Dermis blood vessel endothelial cell (primary cell): Measurements from ENCODE around the gene BRD9. TPM values are rescaled to one million over a fixed set of nuclear protein-coding genes. Genes with fewer than 3 reads are reported as not detected.
"Not testable (repeated sequence)": the region's sequence is repeated elsewhere in the genome, so short reads cannot be mapped to it uniquely, and the experiment has no call there.

ENCODE experiments used
- DNase-seq: peaks from one replicate; pipeline ENCODE4 v3.0.0; 2010
- total RNA-seq: library from RNA; depleted of rRNA; stranded (reverse); fragments of >200 nt; gene quantifications from 2 replicates; pipeline ENCODE4 v1.2.3, GENCODE V29; 2014

BRD9 gene
- total RNA-seq, 1 donor from 2014 or later: 53.1 TPM

DNA sequence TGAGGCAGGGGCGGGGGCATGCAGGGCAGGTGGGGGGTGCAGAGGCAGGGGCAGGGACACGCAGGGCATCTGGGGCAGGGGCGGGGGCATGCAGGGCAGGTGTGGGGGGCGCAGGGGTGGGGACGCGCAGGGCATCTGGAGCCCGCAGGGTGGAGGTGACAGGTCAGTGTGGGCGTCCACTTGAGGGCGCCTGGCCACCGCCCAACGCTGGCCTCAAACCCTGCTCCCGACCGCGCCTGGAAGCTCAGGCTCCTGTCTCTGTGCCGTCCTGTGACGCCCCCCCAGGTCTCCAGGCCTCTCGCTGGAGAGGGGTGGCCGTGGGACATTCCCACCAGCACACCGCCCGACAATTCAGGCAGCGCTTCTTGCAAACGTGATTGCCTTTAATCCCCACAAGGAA, 48.7 kb downstream of the BRD9 start:
- DNase-seq: not testable (repeated sequence)

DNA sequence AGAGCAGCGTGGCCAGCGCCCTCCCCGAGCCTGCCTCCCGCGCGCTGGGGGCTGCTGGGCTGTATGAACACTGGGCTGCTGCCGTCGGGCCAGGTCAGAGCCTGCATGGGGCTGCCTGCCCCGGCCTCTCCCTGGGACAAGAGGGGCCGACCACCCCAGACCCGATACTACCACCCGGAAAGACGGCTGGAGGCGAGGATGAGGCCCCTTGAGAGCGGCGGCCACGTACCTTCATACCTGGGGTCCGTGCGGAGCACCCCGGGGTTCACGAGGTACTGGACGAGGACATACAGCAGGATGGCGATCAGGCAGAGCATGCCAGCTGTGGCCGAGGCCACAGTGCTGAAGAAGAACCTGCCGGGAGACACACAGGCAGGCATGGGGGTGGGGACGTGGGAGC, 49.2 kb downstream of the BRD9 start:
- DNase-seq: not testable (repeated sequence)

DNA sequence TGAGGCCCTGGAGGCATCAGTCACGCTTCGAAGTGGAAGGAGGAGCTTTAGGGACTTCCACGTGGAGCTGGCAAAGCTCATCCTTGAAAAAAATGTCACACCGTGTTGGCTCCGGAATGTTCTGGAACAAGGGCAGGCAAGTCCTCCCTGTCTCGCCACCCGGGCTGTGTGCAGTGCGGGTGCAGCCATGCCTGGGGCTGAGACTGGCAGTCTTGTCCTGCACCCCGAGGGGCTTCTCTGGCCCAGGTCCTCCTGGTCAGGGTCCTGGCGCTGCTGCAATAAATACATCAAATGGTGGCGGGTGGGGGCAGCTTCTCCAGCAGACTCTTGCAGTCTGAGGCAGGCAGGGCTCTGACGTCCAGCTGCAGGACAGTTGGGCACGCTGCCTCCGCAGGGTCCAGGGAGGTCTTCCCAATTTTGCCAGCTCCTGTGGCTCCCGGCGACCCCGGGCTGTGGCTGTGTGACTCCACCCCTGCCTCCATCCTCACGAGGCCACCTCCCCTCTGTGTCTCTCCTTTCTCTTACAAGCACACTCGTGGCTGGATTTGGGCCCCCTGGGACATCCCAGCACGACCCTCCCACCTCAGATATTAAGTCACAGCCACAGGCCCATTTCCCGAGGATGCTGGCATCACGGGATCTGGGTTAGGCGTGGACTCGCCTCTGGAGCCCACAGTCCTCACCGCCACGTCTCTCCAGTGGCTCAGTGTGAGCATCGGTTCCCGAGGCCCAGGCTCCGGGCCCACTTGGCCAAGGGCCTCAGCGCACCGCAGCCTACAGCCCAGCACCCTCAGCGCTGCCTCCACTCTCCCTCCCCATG, 50.0 kb downstream of the BRD9 start:
- DNase-seq: not testable (repeated sequence)

DNA sequence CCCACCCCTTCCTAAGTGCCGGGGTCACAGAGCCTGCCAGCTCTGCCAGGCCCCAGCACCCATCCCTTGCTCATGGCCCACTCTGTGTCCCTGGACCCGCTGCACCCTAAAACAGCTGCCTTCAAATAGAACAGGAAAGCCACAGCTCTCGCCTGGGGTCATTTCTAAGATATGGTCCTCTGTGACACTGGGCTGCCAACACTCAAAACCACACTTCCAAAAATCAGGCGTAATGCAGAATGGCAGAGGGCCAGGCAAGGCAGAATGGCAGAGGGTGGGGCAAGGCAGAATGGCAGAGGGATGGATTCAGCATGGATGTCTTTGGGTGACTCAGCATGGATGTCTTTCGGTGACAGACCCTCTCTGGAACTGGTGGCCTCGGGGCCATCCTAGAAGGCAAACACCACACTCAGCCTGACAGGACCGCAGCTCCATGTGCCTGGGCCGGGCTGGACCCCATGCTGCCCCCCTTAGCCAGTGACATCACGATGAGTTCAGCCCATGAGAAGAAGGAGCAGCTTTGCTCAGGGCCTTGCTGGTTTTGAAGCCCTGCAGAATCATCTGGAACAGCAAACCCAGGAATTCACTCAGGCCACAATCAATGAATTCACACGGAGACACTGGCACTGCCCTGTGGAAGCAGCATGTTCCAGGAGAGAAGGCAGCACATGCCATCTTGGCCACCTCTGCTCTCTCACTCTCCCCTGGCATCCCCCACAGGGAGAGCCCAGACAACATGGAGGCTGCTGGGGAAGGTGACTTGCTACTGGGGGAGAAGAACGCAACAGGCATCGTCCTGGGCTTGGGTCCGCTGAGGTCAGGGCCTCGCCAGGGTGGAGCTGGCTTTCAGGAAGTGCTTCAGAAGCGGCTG, 50.8 kb downstream of the BRD9 start:
- DNase-seq: not testable (repeated sequence)

DNA sequence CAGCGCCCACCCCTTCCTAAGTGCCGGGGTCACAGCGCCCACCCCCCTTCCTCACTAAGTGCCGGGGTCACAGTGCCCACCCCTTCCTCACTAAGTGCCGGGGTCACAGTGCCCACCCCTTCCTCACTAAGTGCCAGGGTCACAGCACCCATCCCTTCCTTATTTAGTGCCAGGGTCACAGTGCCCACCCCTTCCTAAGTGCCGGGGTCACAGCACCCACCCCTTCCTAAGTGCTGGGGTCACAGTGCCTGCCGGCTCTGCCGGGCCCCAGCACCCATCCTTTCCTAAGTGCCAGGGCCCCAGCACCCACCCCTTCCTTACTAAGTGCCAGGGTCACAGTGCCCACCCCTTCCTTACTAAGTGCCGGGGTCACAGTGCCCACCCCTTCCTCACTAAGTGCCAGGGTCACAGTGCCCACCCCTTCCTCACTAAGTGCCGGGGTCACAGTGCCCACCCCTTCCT, 51.6 kb downstream of the BRD9 start:
- DNase-seq: not testable (repeated sequence)

DNA sequence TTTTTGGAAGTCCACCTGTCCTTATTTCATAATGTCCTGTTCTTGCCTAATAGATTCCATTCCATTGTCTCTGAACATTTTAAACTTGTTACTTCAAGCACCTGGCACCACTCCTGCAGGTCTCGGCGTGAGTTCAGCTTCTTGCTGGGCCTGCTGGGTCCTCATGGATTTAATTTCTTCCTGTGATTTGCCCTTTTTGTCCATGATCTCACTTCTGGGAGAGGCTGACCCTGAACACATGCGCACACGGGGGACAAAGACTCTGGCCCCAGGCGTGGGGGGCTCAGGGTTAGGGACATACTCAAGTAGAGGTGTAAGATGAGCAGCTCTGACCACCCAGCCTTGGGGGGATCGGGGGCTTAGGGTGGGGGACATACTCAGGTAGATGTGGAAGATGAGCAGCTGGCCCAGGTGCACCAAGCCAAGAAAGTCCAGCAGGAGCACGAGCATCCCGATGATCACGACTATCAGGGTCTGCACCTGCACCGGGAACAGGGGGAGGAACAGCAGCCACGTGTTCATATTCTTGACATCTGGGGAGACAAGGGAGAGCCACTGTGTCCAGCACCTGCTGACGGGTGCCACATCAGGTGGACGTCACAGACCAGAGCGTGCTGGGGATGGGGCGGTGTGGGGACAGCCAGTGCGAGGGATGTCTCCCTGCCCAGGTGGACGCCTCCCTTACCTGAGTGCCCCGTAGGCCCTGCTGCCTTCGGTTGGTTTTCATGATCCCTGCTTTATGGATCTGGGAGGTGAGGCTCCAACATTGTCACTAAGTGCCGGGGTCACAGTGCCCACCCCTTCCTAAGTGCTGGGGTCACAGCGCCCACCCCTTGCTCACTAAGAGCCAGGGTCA, 52.3 kb downstream of the BRD9 start:
- not testable (repeated sequence) for DNase-seq

DNA sequence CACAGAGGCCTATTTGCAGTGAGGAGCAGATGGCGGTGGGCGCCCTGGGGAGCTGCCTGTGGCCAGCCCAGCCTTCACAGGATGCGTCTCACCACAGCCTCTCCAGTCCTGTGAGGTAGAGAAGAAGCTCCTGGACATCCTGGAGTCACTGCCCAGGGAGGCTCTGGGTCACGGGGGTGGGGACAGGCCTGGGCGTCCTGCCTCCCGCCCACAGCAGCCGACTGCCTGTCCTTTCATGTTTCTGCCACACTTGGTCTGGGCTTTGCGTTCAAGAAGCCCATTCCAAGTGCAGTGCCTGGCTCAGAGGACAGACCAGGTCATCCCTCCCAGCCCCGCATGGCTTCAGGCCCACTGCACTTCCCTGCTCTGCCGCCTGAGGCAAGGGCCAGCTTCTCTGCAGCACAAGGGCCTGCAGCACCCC, 54.2 kb downstream of the BRD9 start:
- DNase-seq: not testable (repeated sequence)

DNA sequence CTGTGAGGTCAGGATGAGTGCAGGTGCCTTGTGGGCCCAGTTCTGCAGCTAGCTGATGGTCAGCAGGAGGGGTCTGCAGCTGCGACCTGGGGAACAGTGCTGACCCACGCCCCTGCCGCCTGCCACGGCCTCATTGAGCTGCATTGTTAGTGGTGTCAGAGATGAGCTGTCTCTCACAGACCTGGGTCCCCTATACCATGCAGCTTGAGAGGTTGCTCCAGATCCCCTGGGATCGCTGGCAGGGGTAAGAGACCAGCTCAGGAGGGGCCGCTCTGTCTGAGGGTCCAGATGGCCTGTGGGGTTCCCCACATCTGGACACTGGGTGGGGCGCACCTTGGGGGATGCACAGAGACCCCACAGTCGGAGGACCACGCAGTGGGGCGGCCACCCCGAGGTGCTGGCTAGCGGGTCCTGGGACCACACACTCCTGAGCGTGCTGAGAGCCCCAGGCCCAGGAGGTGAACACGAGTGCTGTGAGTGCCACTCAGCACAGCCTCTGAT, 54.9 kb downstream of the BRD9 start:
- not testable (repeated sequence) for DNase-seq

DNA sequence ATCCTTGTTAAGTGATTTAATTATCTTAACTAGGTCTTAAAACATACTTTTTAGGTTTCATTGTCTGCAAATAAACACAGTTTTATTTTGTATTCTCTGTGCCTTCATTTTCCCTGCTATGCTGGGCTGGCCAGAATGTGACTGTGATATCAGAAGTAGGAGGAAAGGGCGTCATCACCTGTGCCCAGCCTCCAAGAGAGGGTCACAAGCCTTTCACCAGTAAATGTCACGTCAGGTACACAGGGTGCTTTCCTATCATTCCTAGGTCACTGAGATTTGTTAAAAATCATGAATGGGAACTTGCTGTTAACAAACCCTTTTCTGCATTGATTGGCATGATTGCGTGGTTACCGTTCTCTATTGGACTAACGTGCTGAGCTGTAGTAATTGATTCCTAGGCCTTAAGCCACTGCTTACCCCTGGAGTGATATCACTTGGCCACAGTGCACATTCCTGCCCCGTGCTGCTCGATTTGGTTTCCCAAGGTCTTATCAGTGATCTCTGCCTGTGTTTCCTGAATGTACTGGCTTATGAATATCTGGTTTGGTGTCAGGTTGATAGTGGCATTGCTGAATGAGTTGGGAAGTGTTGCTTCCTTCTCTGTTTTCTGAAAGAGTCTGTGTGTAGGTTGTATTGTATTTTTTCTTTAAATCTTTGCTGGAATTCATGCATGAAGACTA, 56.5 kb downstream of the BRD9 start:
- not testable (repeated sequence) for DNase-seq

DNA sequence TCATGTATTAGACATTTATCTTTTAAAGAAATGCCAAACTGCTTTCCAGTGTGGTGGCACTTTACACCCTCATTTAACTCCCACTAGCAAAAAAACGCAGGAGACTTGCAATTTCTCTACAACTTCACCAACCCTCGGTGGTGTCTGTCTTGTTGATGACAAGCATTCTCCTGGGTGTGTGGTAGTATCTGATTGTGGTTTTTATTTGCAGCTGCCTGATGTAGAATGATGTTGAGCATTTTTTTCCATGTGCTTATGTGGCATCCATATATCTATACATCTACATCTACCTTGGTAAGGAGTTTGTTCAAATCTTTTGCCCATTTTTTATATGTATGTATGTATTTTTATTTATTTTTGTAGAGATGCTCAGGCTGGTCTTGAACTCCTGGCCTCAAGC, 58.6 kb downstream of the BRD9 start:
- DNase-seq: not testable (repeated sequence)

DNA sequence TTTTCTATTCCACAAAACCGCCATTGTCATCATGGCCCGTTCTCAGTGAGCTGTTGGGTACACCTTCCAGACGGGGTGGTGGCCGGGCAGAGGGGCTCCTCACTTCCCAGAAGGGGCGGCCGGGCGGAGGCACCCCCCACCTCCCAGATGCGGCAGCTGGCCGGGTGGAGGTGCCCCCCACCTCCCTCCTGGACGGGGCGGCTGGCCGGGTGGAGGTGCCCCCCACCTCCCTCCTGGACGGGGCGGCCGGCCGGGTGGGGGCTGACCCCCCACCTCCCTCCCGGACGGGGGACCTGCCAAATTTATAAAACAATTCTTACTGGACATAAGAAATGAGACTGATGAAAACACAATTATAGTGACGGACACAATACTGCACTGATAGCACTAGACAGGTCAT, 64.4 kb downstream of the BRD9 start:
- DNase-seq: not testable (repeated sequence)

DNA sequence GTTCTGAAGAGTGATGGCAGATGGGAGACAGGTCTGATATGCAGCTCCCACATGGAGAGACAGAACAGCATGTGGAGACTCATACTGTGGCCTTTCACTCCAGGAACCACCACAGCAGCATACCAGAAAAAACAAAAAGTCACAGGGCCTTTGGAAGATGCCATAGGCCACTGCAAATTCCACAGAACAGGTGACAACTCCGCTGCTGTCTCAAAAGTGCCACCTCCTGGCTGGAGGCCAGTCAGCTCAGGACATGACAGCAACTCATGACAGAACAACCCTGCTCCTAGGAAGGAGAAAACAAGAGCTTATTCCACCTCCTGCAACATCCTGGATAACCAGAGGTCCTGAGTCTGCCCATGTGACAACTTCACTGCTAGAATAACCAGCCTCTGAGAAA, 67.1 kb downstream of the BRD9 start:
- not testable (repeated sequence) for DNase-seq

DNA sequence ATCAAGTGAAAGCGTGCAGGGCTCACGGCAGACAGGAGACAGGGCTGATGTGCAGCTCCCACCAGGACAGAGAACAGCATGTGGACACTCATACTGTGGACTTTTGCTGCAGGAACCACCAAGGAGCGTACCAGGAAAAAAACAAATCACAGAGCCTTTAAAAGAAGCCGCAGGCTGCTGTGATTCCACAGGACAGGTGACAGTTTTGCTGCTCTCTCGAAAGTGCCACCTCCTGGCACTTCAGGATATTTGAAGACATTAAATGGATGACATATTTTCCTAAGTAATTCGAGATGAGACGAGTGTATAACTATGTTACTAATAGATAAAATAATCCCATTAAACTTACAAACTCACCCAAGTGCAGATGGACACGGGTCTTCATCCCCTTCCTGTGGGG, 71.1 kb downstream of the BRD9 start:
- DNase-seq: no peak

DNA sequence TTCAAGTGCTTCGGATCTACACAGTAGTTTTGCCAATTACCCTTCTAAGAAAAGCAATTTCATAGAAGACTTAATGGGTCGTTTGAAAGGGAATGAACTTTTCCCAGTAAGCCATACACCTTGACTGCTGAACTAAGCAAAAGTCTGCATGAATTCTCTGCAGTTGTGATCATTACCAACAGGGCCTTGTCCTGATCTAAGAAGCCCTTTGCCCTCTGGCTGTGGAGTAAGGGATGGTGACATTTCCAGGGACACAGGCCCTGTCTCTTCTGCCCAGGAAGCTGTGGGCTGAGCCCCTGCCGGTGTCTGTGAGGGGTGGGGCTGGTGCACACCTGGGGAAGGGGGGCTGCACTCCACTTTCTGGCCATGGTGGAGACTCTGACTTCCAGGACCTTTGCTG, 72.4 kb downstream of the BRD9 start:
- DNase-seq: no peak

DNA sequence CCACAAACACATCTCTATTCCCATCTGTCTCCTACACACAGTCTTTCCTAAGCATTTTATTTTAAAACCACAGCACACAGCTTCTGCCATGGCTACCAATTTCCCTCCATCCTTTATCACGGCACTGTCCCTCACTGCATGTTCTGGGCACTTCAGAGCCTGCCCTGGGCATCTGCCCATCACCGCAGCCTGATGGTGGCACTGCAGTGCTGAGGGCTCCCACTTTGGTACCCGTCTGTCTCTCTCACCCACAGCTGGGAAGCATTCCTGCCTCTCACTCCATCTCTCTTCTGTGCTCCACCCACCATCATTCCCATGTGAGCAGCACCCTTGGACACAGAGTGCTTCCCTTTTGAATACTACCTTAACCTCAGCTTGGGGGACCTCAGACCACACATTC, 73.5 kb downstream of the BRD9 start:
- no peak for DNase-seq

DNA sequence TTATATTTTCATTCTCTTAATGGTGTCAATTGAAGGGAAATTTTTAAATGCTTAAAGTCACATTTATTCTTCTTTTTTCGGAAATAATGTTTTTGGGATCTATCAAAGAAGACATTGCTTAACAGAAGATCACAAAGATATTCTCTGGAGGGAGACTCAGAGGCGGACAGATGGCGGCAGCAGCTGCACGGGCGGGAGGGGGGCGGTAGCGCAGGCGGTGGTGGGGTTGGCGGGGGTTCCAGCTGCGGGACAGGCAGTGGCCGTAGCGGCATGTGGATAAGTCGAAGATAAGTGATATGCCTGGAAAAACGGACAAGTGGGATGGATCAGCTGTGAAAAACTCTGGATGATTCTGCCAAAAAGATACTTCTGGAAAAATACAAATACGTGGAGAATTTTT, 76.4 kb downstream of the BRD9 start:
- DNase-seq: no peak

DNA sequence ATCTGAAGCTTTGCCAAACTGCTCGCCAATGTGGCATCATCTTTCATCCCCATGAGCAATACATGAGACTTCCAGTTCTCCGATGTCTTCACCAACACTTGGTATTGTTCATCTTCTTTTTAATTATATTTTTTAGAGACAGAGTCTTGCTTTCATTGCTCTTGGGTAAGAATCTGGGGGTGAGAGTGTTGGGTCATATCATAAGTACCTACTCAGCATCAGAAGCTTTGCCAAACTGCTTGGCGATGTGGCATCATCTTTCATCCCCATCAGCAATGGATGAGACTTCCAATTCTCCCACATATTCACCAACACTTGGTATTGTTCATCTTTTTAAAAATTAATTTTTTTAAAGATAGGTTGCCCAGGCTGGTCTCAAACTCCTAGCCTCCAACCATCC, 77.2 kb downstream of the BRD9 start:
- no peak for DNase-seq
